ENCODE measurements around the gene HORMAD2.

HORMAD2 gene

GRCh38 chr22:30186510-30186909 is 106.2 kb downstream of the HORMAD2 start:
- in situ Hi-C loops (cut with HindIII; ENCODE audit: low pct_ligation_motif_present, low sequenced_read_pairs), result no loop called here
- TF ChIP-seq CTCF (IDR thresholded peaks at IDR 0.05; ENCODE audit: low read depth, low read length, missing control alignments), result no peak
- DNase-seq, result no peak
- H3K4me3 ChIP-seq (ENCODE audit: low read depth, low read length), result no peak overlapping the region
- H3K27me3 ChIP-seq (replicated peaks), result no peaks in the 10 kb centered on the region
- no peak overlapping the region for H3K27ac ChIP-seq
- H3K36me3 ChIP-seq (replicated peaks), result no peaks in the 10 kb centered on the region

DNA sequence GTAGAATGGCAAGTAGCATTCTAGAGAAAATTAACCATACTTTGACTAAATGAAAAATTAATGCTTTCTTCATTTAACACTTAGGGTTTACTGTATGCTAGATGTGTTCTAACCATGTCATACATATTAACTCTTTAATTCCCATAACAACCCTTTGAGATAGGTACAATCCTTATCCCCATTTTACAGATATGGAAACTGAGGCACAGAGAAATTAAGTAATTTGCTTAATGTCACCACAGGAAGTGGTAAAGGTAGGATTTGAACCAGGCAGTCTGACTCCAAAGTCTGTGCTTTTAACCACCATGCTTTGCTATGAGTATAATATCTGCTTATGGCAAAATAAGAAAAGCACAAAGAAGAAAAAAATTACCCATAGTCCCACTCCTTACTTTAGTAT is 106.8 kb downstream of the HORMAD2 start:
- DNase-seq, result no peak
- in situ Hi-C loops (cut with HindIII; ENCODE audit: low pct_ligation_motif_present, low sequenced_read_pairs), result no loop called here
- Histone ChIP-seq H3K36me3 (replicated peaks) (no peaks in the 10 kb centered on the region), H3K27me3 (replicated peaks) (no peaks in the 10 kb centered on the region), H3K4me3 (ENCODE audit: low read depth, low read length) (no peak overlapping the region), H3K27ac (no peak overlapping the region)
- no peak for TF ChIP-seq CTCF (IDR thresholded peaks at IDR 0.05; ENCODE audit: low read depth, low read length, missing control alignments)

- Histone ChIP-seq H3K27me3 (replicated peaks) (no peaks in the 10 kb centered on the region), H3K36me3 (replicated peaks) (no peaks in the 10 kb centered on the region), H3K27ac (no peak overlapping the region), H3K4me3 (ENCODE audit: low read depth, low read length) (no peak overlapping the region)
- no peak for TF ChIP-seq CTCF (IDR thresholded peaks at IDR 0.05; ENCODE audit: low read depth, low read length, missing control alignments)
- DNase-seq, result no peak
- in situ Hi-C loops (cut with HindIII; ENCODE audit: low pct_ligation_motif_present, low sequenced_read_pairs), result no loop called here
Measured at GRCh38 chr22:30187529-30188407, 107.5 kb downstream of the HORMAD2 start.

DNA sequence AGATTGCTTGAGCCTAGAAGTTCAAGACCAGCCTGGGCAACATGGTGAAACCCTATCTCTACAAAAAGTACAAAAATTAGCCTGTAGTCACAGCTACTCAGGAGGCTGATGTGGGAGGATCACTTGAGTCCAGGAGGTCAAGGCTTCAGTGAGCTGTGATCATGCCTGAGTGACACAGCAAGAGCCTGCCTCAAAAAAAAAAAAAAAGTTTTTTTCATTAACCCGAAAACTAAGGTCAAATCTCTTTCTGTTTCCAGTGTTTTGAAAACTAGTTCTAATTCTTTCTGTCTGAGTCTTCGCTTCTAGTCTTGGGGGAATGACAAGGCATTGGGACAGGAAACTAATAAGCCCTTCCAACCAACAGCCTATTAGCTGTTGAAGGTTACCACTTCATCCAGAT is 108.6 kb downstream of the HORMAD2 start:
- in situ Hi-C loops (cut with HindIII; ENCODE audit: low pct_ligation_motif_present, low sequenced_read_pairs), result no loop called here
- no peak for DNase-seq
- TF ChIP-seq CTCF (IDR thresholded peaks at IDR 0.05; ENCODE audit: low read depth, low read length, missing control alignments), result no peak
- Histone ChIP-seq H3K27ac (peak overlapping the region; percentile 49), H3K27me3 (replicated peaks) (no peaks in the 10 kb centered on the region), H3K4me3 (ENCODE audit: low read depth, low read length) (no peak overlapping the region), H3K36me3 (replicated peaks) (no peaks in the 10 kb centered on the region)

DNA sequence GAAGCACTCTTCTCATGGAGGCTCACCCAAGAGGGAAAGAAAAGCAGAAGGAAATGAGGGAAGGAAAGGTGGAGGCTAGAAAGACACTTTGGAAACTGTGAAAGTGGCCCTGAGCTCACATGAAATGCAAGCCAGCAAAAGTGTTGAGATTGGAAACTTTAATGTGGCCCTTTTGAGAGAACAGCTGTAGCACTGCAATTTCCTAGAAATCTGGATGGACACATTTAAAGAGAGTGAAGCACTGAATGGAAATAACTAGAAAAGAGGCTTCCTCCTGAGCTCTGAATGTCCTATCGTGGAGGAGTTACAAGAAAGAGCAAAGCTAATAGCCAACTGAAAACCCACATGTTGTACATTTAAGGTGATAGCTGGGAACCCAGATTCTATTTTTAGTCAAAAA is 110.3 kb downstream of the HORMAD2 start:
- Histone ChIP-seq H3K4me3 (ENCODE audit: low read depth, low read length) (no peak overlapping the region), H3K36me3 (replicated peaks) (no peaks in the 10 kb centered on the region), H3K27ac (no peak overlapping the region), H3K27me3 (replicated peaks) (no peaks in the 10 kb centered on the region)
- TF ChIP-seq CTCF (IDR thresholded peaks at IDR 0.05; ENCODE audit: low read depth, low read length, missing control alignments), result no peak
- in situ Hi-C loops (cut with HindIII; ENCODE audit: low pct_ligation_motif_present, low sequenced_read_pairs), result no loop called here
- DNase-seq, result no peak

Data from brain microvascular endothelial cell (primary cell).